COR-L47 (cell line): Measurements from ENCODE around the gene LRRC4B.
"Not testable (repeated sequence)": the region's sequence is repeated elsewhere in the genome, so short reads cannot be mapped to it uniquely, and the experiment has no call there.

Experiments
- DNase-seq: peaks from one replicate; lab custom pipeline; 2025; lab: John Stamatoyannopoulos, UW

The LRRC4B gene

DNA sequence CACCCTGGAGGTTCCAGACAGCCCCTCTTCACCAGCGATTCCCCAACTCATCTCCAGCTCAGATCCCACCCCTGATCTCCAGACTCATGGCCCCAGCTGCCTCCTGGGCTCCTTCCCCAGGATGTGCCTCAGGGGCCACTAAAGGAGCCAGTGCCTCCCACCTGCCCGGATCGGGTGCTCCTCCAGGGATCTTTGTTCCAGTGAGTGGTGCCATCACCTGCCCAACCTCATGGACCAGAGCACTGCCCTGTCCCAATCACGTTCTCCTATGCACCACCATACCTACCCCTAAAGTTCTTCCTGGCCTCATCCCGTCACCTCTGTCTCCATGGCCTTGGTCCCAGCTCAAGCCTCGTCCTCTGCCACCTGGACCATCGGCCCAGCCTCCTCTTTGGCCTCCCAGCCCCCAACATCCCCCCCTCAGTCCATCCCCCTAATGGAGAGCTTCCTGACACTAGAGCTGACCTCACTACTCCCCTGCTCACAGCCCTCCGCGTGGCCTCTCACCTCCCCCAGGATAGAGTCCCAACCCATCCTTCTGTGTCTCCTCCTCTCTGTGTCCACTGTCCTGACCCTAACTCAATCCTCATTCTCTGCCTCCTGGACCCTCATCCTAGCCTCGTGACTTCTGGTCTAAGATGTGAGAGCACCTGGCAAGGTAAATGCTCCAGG lies 82.8 kb downstream of the LRRC4B start:
- DNase-seq = no peak

DNA sequence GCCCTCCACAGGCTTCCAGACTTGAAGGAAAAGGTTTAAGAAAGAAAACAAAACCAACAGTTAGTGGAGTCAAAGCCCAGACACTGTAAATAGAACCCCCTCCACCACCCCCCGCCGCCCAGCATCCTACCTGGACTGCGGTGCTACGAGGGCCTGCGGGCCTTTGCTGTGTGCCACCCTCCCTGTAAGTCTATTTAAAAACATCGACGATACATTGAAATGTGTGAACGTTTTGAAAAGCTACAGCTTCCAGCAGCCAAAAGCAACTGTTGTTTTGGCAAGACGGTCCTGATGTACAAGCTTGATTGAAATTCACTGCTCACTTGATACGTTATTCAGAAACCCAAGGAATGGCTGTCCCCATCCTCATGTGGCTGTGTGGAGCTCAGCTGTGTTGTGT lies 85.3 kb downstream of the LRRC4B start:
- DNase-seq = no peak

DNA sequence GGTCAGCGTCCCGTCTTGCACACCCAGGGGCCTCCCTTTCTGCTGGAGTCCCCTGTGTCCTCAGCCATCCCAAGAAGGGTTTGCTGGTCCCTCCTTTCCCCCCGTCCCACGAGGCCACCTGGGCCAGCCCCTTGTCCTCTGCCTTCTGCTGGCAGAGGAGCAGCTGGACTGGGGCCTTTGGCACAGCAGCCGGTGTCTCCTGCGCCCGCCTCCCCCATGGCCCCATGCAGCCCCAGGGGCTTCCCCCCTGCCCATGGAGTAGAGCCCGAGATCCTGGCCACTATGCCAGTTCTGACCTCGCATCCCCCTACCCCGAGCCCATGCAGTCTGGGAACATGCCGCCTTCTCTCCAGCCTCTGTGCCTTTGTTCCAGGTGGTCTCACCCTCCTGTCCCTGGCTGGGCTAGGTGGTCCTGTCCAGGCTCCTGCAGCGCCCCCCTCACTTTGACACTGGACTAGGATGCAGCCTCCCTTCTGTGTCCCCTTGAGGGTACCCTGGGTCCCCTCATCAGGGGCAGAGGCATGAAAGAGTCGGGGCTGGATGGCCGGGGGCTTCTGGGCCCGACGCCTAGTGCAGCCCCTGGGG lies 85.9 kb downstream of the LRRC4B start:
- no peak for DNase-seq

DNA sequence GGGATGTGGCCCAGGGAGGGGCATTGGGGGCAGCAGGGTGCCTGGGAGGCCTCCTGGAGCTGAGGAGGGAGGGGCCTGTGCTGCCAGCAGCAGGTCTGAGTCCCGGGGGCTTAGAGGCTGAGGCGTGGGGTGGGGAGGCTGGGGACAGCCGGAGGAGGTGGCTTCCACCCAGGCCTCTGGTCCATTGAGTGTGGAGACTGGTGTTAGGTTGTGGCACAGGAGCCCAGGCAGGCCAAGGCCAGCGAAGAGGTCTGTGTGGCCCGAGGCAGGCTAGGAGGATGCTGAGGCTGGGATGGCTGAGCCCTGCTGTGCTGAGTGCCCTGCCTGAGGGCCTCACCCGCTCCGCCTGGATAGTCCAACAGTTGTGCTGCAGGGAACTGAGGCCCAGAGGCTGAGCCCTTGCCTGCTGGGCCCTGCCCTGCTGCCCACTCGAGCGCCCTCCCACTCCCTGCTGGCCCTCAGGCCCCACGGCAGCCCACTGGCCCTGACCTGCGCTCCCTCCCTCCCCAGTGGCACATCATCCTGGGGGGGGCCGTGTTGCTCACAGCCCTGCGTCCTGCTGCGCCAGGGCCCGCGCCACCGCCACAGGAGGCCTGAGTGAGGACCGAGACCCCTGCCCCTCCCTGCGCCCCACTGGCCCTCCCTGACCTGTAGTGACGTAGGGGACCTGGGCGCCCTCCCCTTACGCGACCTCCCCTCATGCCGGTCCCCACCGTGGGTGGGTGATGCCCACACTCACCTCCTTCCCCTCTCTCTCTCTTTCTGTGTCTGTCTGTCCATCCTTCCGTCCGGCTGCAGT lies 86.7 kb downstream of the LRRC4B start:
- no peak for DNase-seq

DNA sequence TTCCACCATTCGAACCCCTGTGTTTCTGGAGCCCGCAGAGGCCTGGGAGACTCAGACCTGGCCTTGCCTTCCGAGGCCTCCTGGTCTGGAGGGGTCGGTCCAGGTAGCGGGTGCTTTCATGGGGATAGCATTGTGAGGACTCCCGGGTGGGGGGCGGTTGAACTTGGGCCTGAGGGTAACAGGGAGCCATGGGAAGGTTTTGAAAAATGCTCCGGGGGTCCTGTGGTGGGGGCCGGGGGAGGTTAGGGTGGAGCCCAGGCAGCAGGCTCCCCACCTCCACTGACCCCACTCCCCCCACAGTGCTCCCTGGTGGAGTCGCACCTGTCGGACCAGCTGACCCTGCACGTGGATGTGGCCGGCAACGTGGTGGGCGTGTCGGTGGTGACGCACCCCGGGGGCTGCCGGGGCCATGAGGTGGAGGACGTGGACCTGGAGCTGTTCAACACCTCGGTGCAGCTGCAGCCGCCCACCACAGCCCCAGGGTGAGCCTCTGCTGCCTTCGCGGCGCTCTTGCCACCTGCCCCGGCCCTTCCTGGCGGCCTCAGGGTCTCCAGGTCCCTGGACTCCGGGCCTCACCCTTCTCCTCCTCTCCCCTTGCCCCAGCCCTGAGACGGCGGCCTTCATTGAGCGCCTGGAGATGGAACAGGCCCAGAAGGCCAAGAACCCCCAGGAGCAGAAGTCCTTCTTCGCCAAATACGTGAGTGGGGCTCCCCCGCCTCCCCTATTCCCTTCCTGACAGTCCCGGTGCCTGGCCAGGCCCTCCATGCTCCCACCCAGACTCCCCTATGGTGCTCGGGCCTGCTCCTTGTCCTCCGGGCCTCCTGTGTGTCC lies 87.7 kb downstream of the LRRC4B start:
- DNase-seq = no peak

DNA sequence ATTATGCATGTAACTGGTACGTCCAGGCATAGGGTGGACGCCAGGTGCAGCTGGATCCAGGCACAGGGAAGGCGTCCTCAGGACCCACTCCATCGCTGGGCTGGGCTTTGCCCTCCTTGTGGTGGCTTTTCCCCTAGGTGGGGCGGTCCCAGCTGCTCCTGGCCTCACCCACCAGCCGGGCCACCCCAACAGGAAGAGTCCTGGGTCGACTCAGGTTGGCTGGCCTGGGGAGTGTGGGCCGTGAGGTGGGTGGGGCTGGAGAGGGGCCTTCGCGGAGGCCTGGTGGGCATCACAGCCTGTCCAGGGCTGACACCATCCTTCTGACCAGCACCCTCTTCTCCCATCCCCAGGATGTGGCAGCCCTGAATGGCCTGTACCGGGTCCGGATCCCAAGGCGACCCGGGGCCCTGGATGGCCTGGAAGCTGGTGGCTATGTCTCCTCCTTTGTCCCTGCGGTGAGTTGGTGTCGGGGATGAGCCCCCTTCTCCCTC lies 88.4 kb downstream of the LRRC4B start:
- DNase-seq = no peak

DNA sequence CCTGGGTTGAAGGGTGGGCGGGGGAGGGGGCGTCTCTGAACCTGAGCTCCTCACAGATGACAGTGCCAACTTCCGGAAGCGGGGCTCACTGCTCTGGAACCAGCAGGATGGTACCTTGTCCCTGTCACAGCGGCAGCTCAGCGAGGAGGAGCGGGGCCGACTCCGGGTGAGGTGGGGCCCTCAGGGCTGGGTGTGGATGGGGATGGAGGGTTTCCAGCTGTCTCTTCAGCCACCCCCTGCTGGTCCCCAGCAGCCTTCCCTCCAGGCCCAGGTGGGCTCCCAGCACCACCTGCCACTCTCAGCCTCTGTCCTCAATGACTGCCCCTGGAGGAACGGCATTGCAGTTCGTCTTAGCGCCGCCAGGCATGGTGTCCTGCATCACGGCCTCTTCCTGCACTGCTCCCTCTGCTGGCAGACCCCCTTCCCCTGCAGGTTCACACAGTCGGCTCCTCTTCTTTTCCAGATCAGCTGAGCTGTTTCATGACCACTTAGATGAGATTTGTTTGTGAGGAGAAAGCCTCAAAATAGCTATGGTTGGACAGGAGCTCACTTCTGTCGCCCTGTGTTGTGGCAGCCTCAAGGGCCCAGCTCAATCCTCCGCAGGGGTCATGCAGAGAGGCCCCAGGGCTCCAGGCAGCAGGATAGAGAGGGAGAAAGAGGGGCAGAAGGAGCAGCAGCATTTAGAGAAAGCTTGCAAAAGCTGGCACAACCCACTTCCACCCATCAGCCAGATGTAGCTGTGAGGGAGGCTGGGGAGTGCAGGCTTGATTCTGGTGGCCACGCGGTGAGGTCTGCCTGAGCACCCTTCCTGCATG lies 89.1 kb downstream of the LRRC4B start:
- DNase-seq = no peak

DNA sequence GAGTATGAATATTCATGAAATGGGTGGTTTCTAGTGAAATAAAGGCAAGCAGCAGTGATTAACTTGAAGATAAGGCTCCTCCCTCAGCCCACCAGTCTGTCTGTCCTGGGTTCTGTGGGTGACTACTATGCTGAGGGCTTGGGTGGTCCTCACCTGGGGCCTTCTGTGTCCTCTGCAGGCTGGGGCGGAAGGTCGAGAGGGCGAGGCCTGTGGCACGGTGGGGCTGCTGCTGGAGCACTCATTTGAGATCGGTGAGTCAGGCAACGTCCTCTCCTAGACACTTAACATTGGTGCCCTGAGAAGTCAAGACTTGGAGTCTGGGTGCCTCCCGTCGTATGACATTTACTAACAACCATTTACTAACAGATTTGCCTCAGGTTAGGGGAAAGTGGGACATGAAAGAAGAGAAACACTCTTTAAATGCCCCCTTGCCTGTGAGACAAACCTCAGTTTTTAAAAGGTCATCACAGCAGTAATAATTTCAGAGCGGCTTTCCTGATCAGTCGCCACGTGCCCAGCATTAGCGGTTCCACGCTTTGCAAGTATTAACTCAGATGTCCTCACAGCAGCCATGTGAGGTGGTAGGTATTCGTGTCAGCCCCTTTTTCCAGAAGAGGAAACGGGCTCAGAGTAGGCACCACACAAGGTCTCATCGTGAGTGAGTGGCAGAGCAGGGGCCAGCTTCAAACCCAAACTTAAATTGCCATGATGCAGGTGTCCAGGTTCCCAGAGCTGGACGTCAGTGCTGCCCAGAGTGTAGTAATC lies 90.3 kb downstream of the LRRC4B start:
- no peak for DNase-seq

DNA sequence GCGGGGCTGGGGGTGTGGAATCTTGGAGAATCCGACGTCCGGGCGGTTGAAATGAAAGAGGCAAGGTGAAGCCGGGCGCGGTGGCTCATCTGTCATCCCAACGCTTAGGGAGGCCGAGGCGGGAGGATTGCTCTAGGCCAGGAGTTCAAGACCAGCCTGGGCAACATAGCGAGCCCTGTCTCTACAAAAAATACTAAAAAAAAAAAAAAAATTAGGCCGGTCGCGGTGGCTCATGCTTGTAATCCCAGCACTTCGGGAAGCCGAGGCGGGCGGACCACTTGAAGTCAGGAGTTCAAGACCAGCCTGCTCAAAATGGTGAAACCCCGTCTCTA lies 91.4 kb downstream of the LRRC4B start:
- no peak for DNase-seq

DNA sequence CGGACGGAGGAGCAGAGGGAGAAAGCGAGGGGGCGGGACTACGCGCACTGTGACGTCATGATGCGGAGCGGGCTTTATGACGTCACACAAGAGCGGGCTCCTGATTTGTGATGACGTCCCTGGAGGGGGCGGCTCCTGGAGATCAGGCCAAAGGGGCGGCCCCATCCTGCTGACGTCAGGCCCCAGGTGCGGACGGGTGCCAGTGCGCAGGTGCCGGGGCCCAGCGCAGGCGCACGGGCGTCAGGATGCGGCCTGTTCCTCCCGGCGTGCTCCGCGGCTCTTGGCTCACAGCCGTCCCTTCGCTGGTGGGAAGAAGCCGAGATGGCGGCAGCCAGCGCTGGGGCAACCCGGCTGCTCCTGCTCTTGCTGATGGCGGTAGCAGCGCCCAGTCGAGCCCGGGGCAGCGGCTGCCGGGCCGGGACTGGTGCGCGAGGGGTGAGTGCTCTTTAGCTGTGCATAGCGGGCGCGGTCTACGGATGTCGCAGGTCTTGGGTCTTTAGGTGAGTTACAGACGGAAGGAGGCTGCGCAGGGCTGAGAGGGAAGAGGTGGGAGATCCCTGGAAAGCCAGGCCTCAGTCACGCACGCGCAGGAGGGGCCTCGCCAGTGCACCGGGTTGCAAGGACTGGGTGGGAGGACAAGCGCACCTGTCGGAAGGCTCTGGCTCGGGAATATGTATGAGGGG lies 91.9 kb downstream of the LRRC4B start, which contains the start of the genes EMC10 and GARIN5A:
TSS of gene EMC10 (plus strand) at position 284 of the 683 bp plus-strand sequence. CDS start at position 322, 38 bp downstream.
TSS of gene GARIN5A (minus strand) at position 625 of the 683 bp plus-strand sequence. CDS start at position 165, 460 bp downstream.
- peak; percentile 80 for DNase-seq

DNA sequence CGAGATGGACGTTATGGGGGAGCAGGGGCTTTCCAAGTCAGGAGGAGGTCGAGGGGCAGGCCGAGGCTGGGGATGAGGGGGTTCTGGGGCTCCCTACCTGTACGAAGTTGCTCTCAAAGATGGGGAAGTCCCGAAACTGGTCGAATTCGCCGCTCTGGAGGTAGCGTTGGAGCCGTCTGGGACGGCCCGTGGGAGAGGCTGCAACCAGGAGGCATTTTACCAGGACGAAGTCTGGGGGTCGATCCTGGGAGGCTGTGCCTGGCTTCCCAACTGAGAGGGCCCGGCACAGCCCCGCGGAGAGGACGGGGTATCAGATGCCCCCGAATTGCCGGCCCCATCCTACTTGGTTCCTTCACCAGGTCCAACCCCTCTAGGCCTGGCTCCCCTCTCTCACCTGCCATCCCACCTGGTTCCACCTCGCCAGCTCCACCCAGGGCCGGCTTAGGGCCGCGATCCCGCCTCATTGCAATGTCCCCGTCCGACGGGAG lies 92.5 kb downstream of the LRRC4B start:
- DNase-seq = no peak

DNA sequence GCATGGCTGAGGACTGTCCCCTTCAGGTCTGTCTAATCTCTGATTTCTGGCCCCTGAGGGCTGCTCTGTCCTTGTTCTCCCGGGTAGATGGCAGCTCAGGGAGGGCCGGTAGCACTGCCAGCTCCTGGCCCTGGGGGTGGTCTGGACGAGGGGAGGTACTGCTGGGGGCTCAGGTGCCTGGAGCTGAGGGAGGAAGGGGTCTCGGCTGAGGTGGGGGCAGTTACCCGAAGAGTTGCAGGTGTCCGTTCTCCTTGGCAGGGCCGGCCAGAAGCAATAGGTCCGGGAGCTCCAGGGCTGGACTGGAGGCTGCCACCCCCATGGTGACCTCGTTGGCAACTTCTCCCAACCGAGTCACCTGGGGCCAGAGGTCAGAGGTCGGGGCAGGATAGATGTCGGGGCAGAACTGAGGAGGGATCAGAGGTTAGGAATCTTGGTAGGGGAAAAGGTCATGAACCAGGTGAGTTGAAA lies 93.1 kb downstream of the LRRC4B start:
- no peak for DNase-seq

DNA sequence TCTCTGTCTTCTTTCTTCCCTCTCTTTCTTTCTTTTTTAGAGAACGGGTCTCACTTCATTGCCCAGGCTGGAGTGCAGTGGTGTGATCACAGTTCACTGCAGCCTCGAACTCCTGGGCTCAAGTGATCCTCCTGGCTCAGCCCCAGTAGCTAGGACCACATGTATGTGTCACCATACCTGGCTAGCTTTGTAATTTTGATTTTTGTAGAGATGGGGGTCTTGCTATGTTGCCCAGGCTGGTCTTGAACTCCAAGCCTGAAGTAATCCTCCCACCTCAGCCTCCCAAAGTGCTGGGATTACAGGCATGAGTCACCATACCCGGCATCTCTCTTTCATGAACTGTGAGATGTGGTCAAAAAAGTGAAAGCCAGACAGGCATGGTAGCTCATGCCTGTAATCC lies 94.9 kb downstream of the LRRC4B start:
- DNase-seq = not testable (repeated sequence)

DNA sequence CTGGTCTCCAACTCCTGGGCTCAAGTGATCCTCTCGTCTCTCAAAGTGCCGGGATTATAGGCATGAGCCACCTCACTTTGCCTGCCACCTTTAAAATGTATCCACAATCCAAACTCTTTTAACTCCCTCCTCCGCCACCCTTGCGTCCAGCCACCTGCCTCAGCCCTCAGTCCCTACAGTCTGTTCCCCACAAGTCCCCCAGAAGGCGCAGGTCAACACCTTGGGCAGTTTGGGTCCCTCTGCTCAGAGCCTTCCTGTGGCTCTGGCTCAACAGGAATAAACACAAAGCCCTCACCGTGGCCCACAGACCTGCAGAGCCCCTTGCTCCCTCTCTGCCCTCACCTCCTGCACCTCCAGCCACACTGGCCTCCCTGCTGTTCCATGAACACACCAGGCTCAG lies 99.4 kb downstream of the LRRC4B start:
- no peak for DNase-seq

DNA sequence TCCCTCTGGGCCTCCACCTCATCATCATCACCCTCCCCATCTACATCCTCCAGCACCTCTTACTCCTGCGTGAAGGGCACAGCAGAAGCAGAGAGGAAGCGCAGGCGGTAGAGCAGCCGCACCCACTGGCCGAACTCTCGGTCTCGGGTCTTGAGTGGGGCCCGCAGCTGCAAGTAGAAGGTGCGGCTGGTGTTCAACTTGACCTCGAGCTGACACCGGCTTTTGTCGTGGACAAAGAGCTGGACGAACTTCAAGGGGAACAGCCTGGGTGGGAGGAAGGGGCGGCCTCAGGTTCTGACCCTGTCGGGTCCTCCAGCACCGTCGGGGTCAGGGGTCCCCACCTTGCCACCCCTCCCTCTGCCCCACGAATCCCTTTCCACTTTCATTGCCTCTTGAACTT lies 100.7 kb downstream of the LRRC4B start:
- DNase-seq = no peak
